ENCODE data around the gene BTBD9. TPM values are rescaled to one million over a fixed set of nuclear protein-coding genes. Genes with fewer than 3 reads are reported as not detected.

Gene BTBD9
- total RNA-seq, 1 donor from 2014 or later: 4.5 TPM

GRCh38 chr6:38387971-38388370 is 251.8 kb downstream of the BTBD9 start:
- TF ChIP-seq CTCF (IDR thresholded peaks at IDR 0.05; ENCODE audit: insufficient read depth, low read length, severe bottlenecking): no peak
- Histone ChIP-seq H3K27me3 (ENCODE audit: control insufficient read depth, insufficient read depth, low read length) (no peaks in the 10 kb centered on the region), H3K4me3 (ENCODE audit: low read depth, low read length) (no peak overlapping the region), H3K36me3 (ENCODE audit: control insufficient read depth, insufficient read depth, low read length) (no peaks in the 10 kb centered on the region)
- FAIRE-seq (no peak), DNase-seq (ENCODE audit: low read depth) (no peak)

GRCh38 chr6:38387461-38387860 is 252.3 kb downstream of the BTBD9 start:
- H3K27me3 ChIP-seq (ENCODE audit: control insufficient read depth, insufficient read depth, low read length): no peaks in the 10 kb centered on the region
- no peaks in the 10 kb centered on the region for H3K36me3 ChIP-seq (ENCODE audit: control insufficient read depth, insufficient read depth, low read length)
- TF ChIP-seq CTCF (IDR thresholded peaks at IDR 0.05; ENCODE audit: insufficient read depth, low read length, severe bottlenecking): no peak
- DNase-seq (ENCODE audit: low read depth) (no peak), FAIRE-seq (no peak)
- no peak overlapping the region for H3K4me3 ChIP-seq (ENCODE audit: low read depth, low read length)

GRCh38 chr6:38378801-38379200 is 260.9 kb downstream of the BTBD9 start:
- FAIRE-seq: no peak

GRCh38 chr6:38375937-38376336 is 263.8 kb downstream of the BTBD9 start:
- H3K27me3 ChIP-seq (ENCODE audit: control insufficient read depth, insufficient read depth, low read length): no peaks in the 10 kb centered on the region
- DNase-seq (ENCODE audit: low read depth) (no peak), FAIRE-seq (no peak)
- no peak for TF ChIP-seq CTCF (IDR thresholded peaks at IDR 0.05; ENCODE audit: insufficient read depth, low read length, severe bottlenecking)
- H3K4me3 ChIP-seq (ENCODE audit: low read depth, low read length): no peak overlapping the region
- no peaks in the 10 kb centered on the region for H3K36me3 ChIP-seq (ENCODE audit: control insufficient read depth, insufficient read depth, low read length)

More at GRCh38 chr6:38378801-38379200, 260.9 kb downstream of the BTBD9 start:
- H3K4me3 ChIP-seq (ENCODE audit: low read depth, low read length): no peak overlapping the region
- TF ChIP-seq CTCF (IDR thresholded peaks at IDR 0.05; ENCODE audit: insufficient read depth, low read length, severe bottlenecking): no peak
- H3K36me3 ChIP-seq (ENCODE audit: control insufficient read depth, insufficient read depth, low read length): no peaks in the 10 kb centered on the region
- H3K27me3 ChIP-seq (ENCODE audit: control insufficient read depth, insufficient read depth, low read length): no peaks in the 10 kb centered on the region
- DNase-seq (ENCODE audit: low read depth): no peak

GRCh38 chr6:38375341-38375740 is 264.4 kb downstream of the BTBD9 start:
- Histone ChIP-seq H3K36me3 (ENCODE audit: control insufficient read depth, insufficient read depth, low read length) (no peaks in the 10 kb centered on the region), H3K4me3 (ENCODE audit: low read depth, low read length) (no peak overlapping the region), H3K27me3 (ENCODE audit: control insufficient read depth, insufficient read depth, low read length) (no peaks in the 10 kb centered on the region)
- no peak for DNase-seq (ENCODE audit: low read depth)
- no peak for TF ChIP-seq CTCF (IDR thresholded peaks at IDR 0.05; ENCODE audit: insufficient read depth, low read length, severe bottlenecking)
- FAIRE-seq: no peak

GRCh38 chr6:38371881-38372280 is 267.8 kb downstream of the BTBD9 start:
- DNase-seq (ENCODE audit: low read depth) (no peak), FAIRE-seq (no peak)
- Histone ChIP-seq H3K36me3 (ENCODE audit: control insufficient read depth, insufficient read depth, low read length) (no peaks in the 10 kb centered on the region), H3K4me3 (ENCODE audit: low read depth, low read length) (no peak overlapping the region), H3K27me3 (ENCODE audit: control insufficient read depth, insufficient read depth, low read length) (no peaks in the 10 kb centered on the region)
- TF ChIP-seq CTCF (IDR thresholded peaks at IDR 0.05; ENCODE audit: insufficient read depth, low read length, severe bottlenecking): no peak

All from bronchial epithelial cell (primary cell).